Astrocyte of the cerebellum (primary cell): ENCODE results near the gene WDR93.

Source experiments
- DNase-seq: peaks from one replicate; pipeline ENCODE4 v3.0.0-alpha.2; 2011; ENCODE audit warnings: low read depth
- H3K4me3 ChIP-seq: 2 replicates; pipeline ENCODE4 v1.5.1; 2011; ENCODE audit warnings: mild to moderate bottlenecking, low read depth, low read length, moderate library complexity
- in situ Hi-C: cut with HindIII; loops from 2 replicates; pipeline ENCODE4 v1.10.0; 2017; ENCODE audit warnings: low sequenced_read_pairs
- TF ChIP-seq, protein P1 (sequence below): IDR thresholded peaks from 2 replicates; pipeline ENCODE4 v1.5.1; 2012; ENCODE audit warnings: low read length, low read depth, moderate library complexity, mild to moderate bottlenecking; ENCODE audit errors: missing control alignments

WDR93 gene

DNA sequence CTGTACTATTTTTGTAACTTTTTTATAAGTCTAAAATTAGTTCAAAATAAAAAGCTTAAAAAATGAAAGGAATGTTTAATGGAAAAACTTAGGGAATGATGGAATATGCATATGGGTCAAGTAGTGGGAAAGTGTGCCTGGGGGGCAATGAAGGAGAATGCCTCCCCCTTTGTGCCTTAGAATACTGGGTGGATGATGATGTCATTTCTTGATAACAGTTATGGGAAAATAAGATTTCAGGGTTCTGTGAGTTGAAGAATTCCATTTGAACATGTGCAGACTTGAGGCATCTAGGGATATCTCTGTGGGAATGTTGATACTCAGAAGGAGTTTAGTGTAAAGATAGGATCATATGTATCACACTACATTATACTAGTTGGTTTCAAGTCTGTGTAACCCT, 13.8 kb downstream of the WDR93 start:
- no peak overlapping the region for H3K4me3 ChIP-seq
- in situ Hi-C loops, result no loop called here
- no peak for DNase-seq
- TF ChIP-seq, protein P1, sequence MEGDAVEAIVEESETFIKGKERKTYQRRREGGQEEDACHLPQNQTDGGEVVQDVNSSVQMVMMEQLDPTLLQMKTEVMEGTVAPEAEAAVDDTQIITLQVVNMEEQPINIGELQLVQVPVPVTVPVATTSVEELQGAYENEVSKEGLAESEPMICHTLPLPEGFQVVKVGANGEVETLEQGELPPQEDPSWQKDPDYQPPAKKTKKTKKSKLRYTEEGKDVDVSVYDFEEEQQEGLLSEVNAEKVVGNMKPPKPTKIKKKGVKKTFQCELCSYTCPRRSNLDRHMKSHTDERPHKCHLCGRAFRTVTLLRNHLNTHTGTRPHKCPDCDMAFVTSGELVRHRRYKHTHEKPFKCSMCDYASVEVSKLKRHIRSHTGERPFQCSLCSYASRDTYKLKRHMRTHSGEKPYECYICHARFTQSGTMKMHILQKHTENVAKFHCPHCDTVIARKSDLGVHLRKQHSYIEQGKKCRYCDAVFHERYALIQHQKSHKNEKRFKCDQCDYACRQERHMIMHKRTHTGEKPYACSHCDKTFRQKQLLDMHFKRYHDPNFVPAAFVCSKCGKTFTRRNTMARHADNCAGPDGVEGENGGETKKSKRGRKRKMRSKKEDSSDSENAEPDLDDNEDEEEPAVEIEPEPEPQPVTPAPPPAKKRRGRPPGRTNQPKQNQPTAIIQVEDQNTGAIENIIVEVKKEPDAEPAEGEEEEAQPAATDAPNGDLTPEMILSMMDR, result no peak

DNA sequence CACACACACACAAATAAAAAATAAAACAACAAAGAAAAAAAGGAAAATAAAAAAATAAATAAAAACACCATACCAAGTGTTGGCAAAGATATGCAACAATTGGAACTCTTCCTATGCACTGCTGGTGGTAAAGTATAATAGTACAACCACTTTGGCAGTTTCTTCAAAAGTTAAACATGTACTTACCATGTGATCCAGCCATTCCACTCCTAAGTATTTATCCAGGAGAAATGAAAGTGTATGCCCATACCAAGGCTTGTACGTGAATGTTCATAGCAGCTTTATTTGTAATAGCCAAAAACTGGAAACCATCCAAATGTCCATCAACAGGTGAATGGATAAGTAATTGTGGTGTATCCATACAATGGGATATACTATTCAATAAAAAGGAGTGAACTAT, 17.0 kb downstream of the WDR93 start:
- in situ Hi-C loops, result no loop called here
- no peak for DNase-seq
- H3K4me3 ChIP-seq, result no peak overlapping the region
- TF ChIP-seq, protein P1, result no peak

DNA sequence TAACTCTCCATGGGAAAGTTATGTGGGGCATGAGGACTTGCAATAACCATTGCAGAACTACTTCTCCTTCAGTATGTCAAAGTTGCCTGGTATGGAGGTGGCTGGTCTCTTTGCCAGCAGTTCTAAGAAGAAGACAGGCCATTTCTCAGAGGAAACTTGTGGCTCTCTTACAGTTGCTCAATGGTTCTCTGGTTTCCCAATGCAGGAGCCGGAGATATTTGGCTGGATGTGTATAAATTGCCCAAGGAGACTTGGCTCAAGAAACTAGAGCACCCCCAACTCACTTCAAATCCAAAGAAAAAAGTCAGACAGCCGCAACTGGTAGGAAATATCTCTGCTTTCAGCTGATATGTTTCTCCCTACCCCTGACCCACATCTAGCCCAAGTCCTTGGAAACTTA, 24.2 kb downstream of the WDR93 start:
- TF ChIP-seq, protein P1, result no peak
- no peak for DNase-seq
- H3K4me3 ChIP-seq, result no peak overlapping the region
- in situ Hi-C loops, result no loop called here

DNA sequence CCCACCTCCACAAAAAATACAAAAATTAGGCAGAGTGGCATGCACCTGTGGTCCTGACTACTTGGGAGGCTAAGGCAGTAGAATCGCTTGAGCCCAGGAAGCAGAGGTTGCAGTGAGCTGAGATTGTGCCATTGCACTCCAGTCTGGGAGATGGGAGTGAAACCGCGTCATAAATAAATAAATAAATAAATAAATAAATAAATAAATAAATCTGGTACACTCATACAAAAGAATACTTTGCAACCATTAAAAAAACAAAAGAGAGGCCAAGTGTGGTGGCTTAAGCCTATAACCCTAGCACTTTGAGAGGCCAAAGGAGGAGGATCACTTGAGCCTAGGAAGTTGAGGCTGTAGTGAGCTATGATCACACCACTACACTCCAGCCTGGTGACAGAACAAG, 32.4 kb downstream of the WDR93 start:
- TF ChIP-seq, protein P1, result no peak
- in situ Hi-C loops, result loop anchor here (5.0 kb wide), 1 partner anchor 54 kb away; the partner anchor contains the start of gene MESP2
- no peak overlapping the region for H3K4me3 ChIP-seq
- no peak for DNase-seq

DNA sequence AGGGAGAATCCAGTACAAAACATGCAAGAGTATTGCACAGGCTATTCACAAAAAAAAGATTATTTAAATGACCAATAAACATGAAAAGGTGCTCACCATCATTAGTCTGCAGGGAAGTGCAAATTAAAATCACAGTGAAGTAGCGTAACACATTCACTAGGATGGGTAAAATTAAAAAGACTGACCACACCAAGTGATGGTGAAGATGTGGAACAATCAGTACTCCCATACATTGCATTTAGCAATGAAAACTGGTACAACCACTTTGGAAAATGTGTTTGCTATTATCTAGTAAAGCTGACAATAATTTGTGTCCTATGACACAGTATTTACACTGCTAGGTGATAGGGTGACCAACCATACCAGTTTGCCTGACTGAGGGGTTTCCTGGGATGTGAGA, 34.0 kb downstream of the WDR93 start:
- no peak overlapping the region for H3K4me3 ChIP-seq
- no peak for DNase-seq
- in situ Hi-C loops, result loop anchor here (5.0 kb wide), 1 partner anchor 53 kb away; the partner anchor contains the start of gene MESP2

DNA sequence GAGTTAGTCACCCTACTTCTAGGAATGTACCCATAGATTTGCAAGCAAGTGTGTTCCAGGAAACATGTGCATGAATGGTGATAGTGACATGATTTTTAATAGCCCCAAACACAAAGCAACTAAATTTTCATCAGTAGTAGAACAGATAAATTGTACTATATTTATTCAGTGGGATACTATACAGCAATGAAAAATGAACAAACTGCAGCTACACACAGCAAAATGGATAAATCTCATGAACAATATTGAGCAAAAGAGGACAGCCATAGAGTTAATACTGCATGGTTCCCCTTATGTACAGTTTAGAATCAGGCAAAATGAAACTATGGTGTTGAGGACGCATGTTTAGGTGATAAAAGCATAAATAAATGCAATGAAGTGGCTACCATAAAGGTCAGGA, 34.5 kb downstream of the WDR93 start:
- TF ChIP-seq, protein P1, result no peak
- in situ Hi-C loops, result no loop called here
- no peak for DNase-seq
- no peak overlapping the region for H3K4me3 ChIP-seq

More for the DNA sequence above, 34.0 kb downstream of the WDR93 start:
- TF ChIP-seq, protein P1, result no peak

DNA sequence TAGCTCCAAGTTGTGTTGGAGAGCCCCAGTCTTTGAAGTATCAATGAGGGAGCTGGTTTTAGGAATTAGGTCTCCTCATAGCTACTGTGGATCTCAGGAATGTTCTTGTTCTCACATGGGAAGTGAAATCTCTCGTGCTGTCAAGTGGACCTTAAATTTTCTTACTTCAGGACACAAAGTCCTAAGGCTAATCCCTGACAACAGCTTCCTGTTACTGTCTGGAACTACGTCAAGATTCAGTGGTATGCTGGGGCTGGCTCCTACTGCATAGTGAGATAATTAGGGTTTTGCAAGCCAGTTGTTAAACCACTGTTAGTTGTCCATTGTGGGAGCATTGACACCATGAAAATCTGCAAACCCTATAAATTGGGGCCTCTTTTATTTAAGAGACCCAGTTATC, 37.6 kb downstream of the WDR93 start:
- TF ChIP-seq, protein P1, result no peak
- no peak overlapping the region for H3K4me3 ChIP-seq
- in situ Hi-C loops, result no loop called here
- no peak for DNase-seq
